ENCODE results near the gene CLOCK.

DNA sequence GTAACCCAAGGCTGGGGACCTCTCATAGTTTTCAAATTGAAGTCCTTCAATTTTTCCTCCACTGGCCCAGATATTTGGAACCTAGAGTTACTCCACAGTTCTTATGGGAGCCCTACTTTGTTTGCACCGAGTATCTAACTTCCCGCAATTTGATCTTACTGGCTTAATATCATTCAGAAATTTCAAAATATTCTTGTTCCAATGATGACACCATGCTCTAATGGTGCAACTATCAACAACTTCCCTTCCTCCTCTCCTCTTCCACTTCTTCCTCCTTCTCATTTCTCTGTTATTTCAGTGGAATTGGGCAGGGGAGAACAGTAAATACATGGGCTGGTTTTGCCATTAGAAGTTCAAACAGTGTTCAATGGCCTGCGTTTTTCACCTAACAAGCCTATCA lies 25.1 kb upstream of the CLOCK start:
- TF ChIP-seq, protein P1, sequence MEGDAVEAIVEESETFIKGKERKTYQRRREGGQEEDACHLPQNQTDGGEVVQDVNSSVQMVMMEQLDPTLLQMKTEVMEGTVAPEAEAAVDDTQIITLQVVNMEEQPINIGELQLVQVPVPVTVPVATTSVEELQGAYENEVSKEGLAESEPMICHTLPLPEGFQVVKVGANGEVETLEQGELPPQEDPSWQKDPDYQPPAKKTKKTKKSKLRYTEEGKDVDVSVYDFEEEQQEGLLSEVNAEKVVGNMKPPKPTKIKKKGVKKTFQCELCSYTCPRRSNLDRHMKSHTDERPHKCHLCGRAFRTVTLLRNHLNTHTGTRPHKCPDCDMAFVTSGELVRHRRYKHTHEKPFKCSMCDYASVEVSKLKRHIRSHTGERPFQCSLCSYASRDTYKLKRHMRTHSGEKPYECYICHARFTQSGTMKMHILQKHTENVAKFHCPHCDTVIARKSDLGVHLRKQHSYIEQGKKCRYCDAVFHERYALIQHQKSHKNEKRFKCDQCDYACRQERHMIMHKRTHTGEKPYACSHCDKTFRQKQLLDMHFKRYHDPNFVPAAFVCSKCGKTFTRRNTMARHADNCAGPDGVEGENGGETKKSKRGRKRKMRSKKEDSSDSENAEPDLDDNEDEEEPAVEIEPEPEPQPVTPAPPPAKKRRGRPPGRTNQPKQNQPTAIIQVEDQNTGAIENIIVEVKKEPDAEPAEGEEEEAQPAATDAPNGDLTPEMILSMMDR (IDR thresholded peaks at IDR 0.05; ENCODE audit: low read depth, low read length): no peak
- TF ChIP-seq EZH2phosphoT487 (IDR thresholded peaks at IDR 0.05; ENCODE audit: low read depth): no peak

Measured in OCI-LY3 (cell line).